Measurements from ENCODE around the gene UNC80. TPM values are rescaled to one million over a fixed set of nuclear protein-coding genes. Genes with fewer than 3 reads are reported as not detected.

UNC80 gene
- total RNA-seq, 1 donor from 2014 or later = 0.38 TPM

GRCh38 chr2:209753020-209753419 is 18.6 kb upstream of the UNC80 start:
- no peaks in the 10 kb centered on the region for H3K4me1 Mint-ChIP-seq
- H3K27ac Mint-ChIP-seq = no peak overlapping the region
- no peak for DNase-seq (ENCODE audit: low spot score in 2 of 2, unreplicated experiment in 2 of 2)
- peaks cover 27% of the 10 kb centered on the region for H3K27me3 Mint-ChIP-seq (ENCODE audit: low read depth)
- H3K9me3 Mint-ChIP-seq = no peaks in the 10 kb centered on the region
- no peaks in the 10 kb centered on the region for H3K36me3 Mint-ChIP-seq
- no peak overlapping the region for H3K4me3 Mint-ChIP-seq
- TF ChIP-seq CTCF (IDR thresholded peaks at IDR 0.05; ENCODE audit: unreplicated experiment) = no peak

- H3K36me3 Mint-ChIP-seq = no peaks in the 10 kb centered on the region
- H3K4me1 Mint-ChIP-seq = no peaks in the 10 kb centered on the region
- H3K9me3 Mint-ChIP-seq = no peaks in the 10 kb centered on the region
- no peak overlapping the region for H3K27ac Mint-ChIP-seq
- no peak for TF ChIP-seq CTCF (IDR thresholded peaks at IDR 0.05; ENCODE audit: unreplicated experiment)
- H3K27me3 Mint-ChIP-seq (ENCODE audit: low read depth) = peaks cover 55% of the 10 kb centered on the region
- H3K4me3 Mint-ChIP-seq = no peak overlapping the region
- DNase-seq (ENCODE audit: low spot score in 2 of 2, unreplicated experiment in 2 of 2) = no peak
These were observed 14.5 kb upstream of the UNC80 start for GRCh38 chr2:209757163-209757562.

- no peak overlapping the region for H3K4me3 Mint-ChIP-seq
- no peak for TF ChIP-seq CTCF (IDR thresholded peaks at IDR 0.05; ENCODE audit: unreplicated experiment)
- no peaks in the 10 kb centered on the region for H3K4me1 Mint-ChIP-seq
- H3K36me3 Mint-ChIP-seq = no peaks in the 10 kb centered on the region
- H3K27me3 Mint-ChIP-seq (ENCODE audit: low read depth) = peaks cover 52% of the 10 kb centered on the region
- H3K27ac Mint-ChIP-seq = no peak overlapping the region
- no peak for DNase-seq (ENCODE audit: low spot score in 2 of 2, unreplicated experiment in 2 of 2)
- no peaks in the 10 kb centered on the region for H3K9me3 Mint-ChIP-seq
These were observed 10.1 kb upstream of the UNC80 start for GRCh38 chr2:209761566-209761965.

- DNase-seq (ENCODE audit: low spot score in 2 of 2, unreplicated experiment in 2 of 2) = no peak
- no peak for TF ChIP-seq CTCF (IDR thresholded peaks at IDR 0.05; ENCODE audit: unreplicated experiment)
- Mint-ChIP-seq H3K9me3 (no peaks in the 10 kb centered on the region), H3K36me3 (no peaks in the 10 kb centered on the region), H3K27ac (no peak overlapping the region), H3K27me3 (ENCODE audit: low read depth) (peaks cover 52% of the 10 kb centered on the region), H3K4me3 (no peak overlapping the region), H3K4me1 (no peaks in the 10 kb centered on the region)
These were observed 9.1 kb upstream of the UNC80 start for GRCh38 chr2:209762563-209762962.

- no peaks in the 10 kb centered on the region for H3K36me3 Mint-ChIP-seq
- H3K27me3 Mint-ChIP-seq (ENCODE audit: low read depth) = peaks cover 51% of the 10 kb centered on the region
- no peaks in the 10 kb centered on the region for H3K9me3 Mint-ChIP-seq
These were observed 8.5 kb upstream of the UNC80 start for GRCh38 chr2:209763106-209763505.

More at GRCh38 chr2:209763106-209763505, 8.5 kb upstream of the UNC80 start:
- Mint-ChIP-seq H3K4me1 (no peaks in the 10 kb centered on the region), H3K4me3 (no peak overlapping the region), H3K27ac (no peak overlapping the region)
- DNase-seq (ENCODE audit: low spot score in 2 of 2, unreplicated experiment in 2 of 2) = no peak
- no peak for TF ChIP-seq CTCF (IDR thresholded peaks at IDR 0.05; ENCODE audit: unreplicated experiment)
